A549 treated with AZD9567 at 1 μM for 4 hours (cell line): ENCODE data around the gene SERPINA10. TPM values are rescaled to one million over a fixed set of nuclear protein-coding genes. Genes with fewer than 3 reads are reported as not detected.

Source experiments
- total RNA-seq: library from RNA; stranded (reverse); fragments of 200-300 nt; extraction: Qiagen RNA extraction; gene quantifications from 5 replicates; pipeline ENCODE4 v1.2.3, GENCODE V29; 2022; ENCODE audit not compliant: insufficient read depth

Gene SERPINA10
- not detected in 5 replicates for total RNA-seq

DNA sequence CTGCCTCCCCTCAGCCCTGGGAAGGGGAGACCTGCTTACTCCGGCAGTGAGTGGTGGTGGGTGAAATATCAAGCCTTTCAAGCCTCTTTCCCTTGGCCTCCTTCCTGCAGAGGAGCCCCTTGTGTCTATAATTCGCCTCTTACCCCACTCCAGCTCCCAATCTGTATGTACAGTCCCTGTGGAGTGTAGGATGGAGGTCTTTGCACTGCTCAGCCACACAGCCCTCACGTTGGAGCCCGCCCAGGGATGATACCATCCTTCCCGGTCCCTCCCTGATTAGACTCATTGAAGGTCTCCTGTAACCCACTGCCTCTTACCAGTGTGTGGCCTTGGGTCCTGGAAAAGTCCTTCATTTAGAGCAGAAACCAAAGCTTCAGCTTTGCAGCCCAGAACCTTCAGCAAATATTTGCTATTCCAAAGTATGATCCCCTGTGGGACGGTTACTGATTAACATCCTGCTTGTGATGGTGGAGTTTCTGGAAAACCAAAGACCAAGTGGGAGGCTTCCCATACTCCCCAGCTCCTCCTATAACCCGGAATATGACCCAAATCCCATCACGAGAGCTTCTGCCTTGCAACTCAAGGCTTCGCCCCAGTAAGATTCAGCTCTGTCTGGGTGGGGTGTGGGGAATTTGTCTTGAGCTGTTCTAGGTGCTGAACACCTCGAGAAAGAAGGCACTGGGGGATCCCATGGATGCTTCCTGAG lies at the start of gene SERPINA10:
Gene SERPINA10 (minus strand): TSS at position 397 of the 706 bp plus-strand sequence. CDS start 2,675 bp downstream, outside the sequence.

GRCh38 chr14:94322648-94323570 lies 29.8 kb upstream of the SERPINA10 start, which contains the start of gene SERPINA6:
SERPINA6 (minus strand) TSS chr14:94323336; CDS start chr14:94314648, 8,688 bp downstream.

Other genes with a start within 250 kb of the SERPINA10 start
- gene DDX24, start 212.1 kb downstream of the SERPINA10 start, total RNA-seq: 181 to 193 TPM (median 185 TPM) in 5 replicates
- 11.5 to 21.6 TPM (median 20.4 TPM) in 5 replicates for gene IFI27L1, start 212.0 kb downstream of the SERPINA10 start, total RNA-seq
- 1.1 to 1.9 TPM (median 1.5 TPM) in 4 of 5 replicates, not detected in the other for gene IFI27, start 182.5 kb downstream of the SERPINA10 start, total RNA-seq
- 51.4 to 78.6 TPM (median 53.9 TPM) in 5 replicates for gene IFI27L2, start 163.7 kb downstream of the SERPINA10 start, total RNA-seq
- 0.18 to 2.7 TPM (median 0.45 TPM) in 5 replicates for gene PPP4R4, start 118.9 kb downstream of the SERPINA10 start, total RNA-seq
- 1.1 to 1.6 TPM (median 1.5 TPM) in 5 replicates for gene SERPINA6, start 30.1 kb upstream of the SERPINA10 start, total RNA-seq
- not detected in 5 replicates for gene SERPINA2, start 73.4 kb upstream of the SERPINA10 start, total RNA-seq
- gene SERPINA1, start 95.3 kb upstream of the SERPINA10 start, total RNA-seq: 0.86 to 9.9 TPM (median 1.1 TPM) in 5 replicates
- not detected in 5 replicates for gene SERPINA11, start 159.5 kb upstream of the SERPINA10 start, total RNA-seq
- not detected in 5 replicates for gene SERPINA9, start 182.9 kb upstream of the SERPINA10 start, total RNA-seq
- 0.05 TPM in 1 of 5 replicates, not detected in the others for gene SERPINA12, start 216.2 kb upstream of the SERPINA10 start, total RNA-seq